Measurements from ENCODE around the gene ADAT1. TPM values are rescaled to one million over a fixed set of nuclear protein-coding genes. Genes with fewer than 3 reads are reported as not detected.

ADAT1 gene
- total and polyA plus RNA-seq, 4 donors, result 13.2 to 42.3 (median 18.5) TPM

- no peak for DNase-seq (ENCODE audit: low spot score)
- H3K4me1 ChIP-seq (ENCODE audit: control insufficient read depth in 4 of 4, insufficient read depth in 4 of 4, low read length in 3 of 4), result peaks cover 0 to 17% (median 10%) of the 10 kb centered on the region in 4 donors
- no peak overlapping the region for H3K4me3 ChIP-seq (ENCODE audit: low read depth in 1 of 3, low read length in 3 of 3)
- WGBS, result 66% methylated on average over 2 of the region's 2 CpGs
- H3K27me3 ChIP-seq (ENCODE audit: control insufficient read depth in 4 of 4, insufficient read depth in 4 of 4, low read length in 3 of 4), result no peaks in the 10 kb centered on the region
- no peak overlapping the region for H3K9ac ChIP-seq (ENCODE audit: low read depth in 1 of 2, low read length in 2 of 2)
- no peak overlapping the region for H3K27ac ChIP-seq (ENCODE audit: low read depth in 1 of 2, low read length in 2 of 2)
- H3K9me3 ChIP-seq (ENCODE audit: control insufficient read depth in 4 of 4, low read length in 3 of 4), result no peaks in the 10 kb centered on the region
- H3K36me3 ChIP-seq (ENCODE audit: control insufficient read depth in 4 of 4, insufficient read depth in 3 of 4, low read depth in 1 of 4, low read length in 3 of 4), result peaks cover 1 to 32% (median 16%) of the 10 kb centered on the region in 4 donors
- TF ChIP-seq REST (IDR thresholded peaks at IDR 0.05) (no peak), CTCF (IDR thresholded peaks at IDR 0.05; ENCODE audit: low read depth, low read length, missing input control) (peak; percentile 30), YY1 (IDR thresholded peaks at IDR 0.05) (no peak), HNF4A (conservative IDR thresholded peaks at IDR 0.05) (peak in 1 of 2 donors; percentile 19), TAF1 (conservative IDR thresholded peaks at IDR 0.05) (no peak), ZBTB33 (IDR thresholded peaks at IDR 0.05) (no peak), RAD21 (IDR thresholded peaks at IDR 0.05) (peak; percentile 40 to 57)
Measured at GRCh38 chr16:75621170-75621477, 2.0 kb downstream of the ADAT1 start.

GRCh38 chr16:75620326-75621169 is 2.5 kb downstream of the ADAT1 start:
- DNase-seq (ENCODE audit: low spot score), result peak; percentile 55
- no peak overlapping the region for H3K27ac ChIP-seq (ENCODE audit: low read depth in 1 of 2, low read length in 2 of 2)
- no peaks in the 10 kb centered on the region for H3K27me3 ChIP-seq (ENCODE audit: control insufficient read depth in 4 of 4, insufficient read depth in 4 of 4, low read length in 3 of 4)
- peaks cover 0 to 17% (median 10%) of the 10 kb centered on the region in 4 donors for H3K4me1 ChIP-seq (ENCODE audit: control insufficient read depth in 4 of 4, insufficient read depth in 4 of 4, low read length in 3 of 4)
- TF ChIP-seq TAF1 (conservative IDR thresholded peaks at IDR 0.05) (no peak), RXRA (IDR thresholded peaks at IDR 0.05) (no peak), RAD21 (IDR thresholded peaks at IDR 0.05) (no peak)
- 88% methylated on average over 20 of the region's 20 CpGs for WGBS
- no peaks in the 10 kb centered on the region for H3K9me3 ChIP-seq (ENCODE audit: control insufficient read depth in 4 of 4, low read length in 3 of 4)
- H3K4me3 ChIP-seq (ENCODE audit: low read depth in 1 of 3, low read length in 3 of 3), result no peak overlapping the region
- H3K9ac ChIP-seq (ENCODE audit: low read depth in 1 of 2, low read length in 2 of 2), result no peak overlapping the region
- peaks cover 1 to 31% (median 18%) of the 10 kb centered on the region in 4 donors for H3K36me3 ChIP-seq (ENCODE audit: control insufficient read depth in 4 of 4, insufficient read depth in 3 of 4, low read depth in 1 of 4, low read length in 3 of 4)

All from liver (tissue), 9 donors.